GM12874 (cell line): ENCODE results near the gene OR7D4.

Source experiments
- TF ChIP-seq, protein P1 (sequence below): IDR thresholded peaks from 2 replicates; pipeline ENCODE4 v1.5.1; 2011; ENCODE audit warnings: low read depth, mild to moderate bottlenecking, control low read depth, low read length, moderate library complexity; ENCODE audit not compliant: insufficient read depth

OR7D4 gene

DNA sequence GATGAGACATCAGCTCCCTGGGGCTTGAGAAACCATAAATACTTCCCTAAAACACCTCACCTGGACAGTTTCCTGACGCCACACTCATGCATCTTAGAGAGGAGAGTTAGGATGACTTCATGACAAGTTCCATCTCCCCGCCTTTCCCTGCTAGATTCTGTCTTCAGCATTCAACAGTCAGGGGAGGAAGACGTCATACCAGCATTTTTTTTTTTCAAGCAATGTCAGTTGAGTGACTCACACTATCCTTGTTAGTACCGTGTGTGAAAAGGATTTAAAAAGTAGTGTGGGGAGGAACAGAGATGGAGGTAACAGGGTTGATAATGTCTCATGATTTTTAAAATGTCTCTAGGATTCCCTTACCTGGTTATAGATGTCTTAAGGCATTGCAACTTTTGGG is 40.5 kb downstream of the OR7D4 start, which contains the start of gene OR7D2:
TSS of gene OR7D2 (plus strand) at position 79 of the 400 bp plus-strand sequence. CDS start 6,803 bp downstream, outside the sequence.
- TF ChIP-seq, protein P1, sequence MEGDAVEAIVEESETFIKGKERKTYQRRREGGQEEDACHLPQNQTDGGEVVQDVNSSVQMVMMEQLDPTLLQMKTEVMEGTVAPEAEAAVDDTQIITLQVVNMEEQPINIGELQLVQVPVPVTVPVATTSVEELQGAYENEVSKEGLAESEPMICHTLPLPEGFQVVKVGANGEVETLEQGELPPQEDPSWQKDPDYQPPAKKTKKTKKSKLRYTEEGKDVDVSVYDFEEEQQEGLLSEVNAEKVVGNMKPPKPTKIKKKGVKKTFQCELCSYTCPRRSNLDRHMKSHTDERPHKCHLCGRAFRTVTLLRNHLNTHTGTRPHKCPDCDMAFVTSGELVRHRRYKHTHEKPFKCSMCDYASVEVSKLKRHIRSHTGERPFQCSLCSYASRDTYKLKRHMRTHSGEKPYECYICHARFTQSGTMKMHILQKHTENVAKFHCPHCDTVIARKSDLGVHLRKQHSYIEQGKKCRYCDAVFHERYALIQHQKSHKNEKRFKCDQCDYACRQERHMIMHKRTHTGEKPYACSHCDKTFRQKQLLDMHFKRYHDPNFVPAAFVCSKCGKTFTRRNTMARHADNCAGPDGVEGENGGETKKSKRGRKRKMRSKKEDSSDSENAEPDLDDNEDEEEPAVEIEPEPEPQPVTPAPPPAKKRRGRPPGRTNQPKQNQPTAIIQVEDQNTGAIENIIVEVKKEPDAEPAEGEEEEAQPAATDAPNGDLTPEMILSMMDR = no peak

DNA sequence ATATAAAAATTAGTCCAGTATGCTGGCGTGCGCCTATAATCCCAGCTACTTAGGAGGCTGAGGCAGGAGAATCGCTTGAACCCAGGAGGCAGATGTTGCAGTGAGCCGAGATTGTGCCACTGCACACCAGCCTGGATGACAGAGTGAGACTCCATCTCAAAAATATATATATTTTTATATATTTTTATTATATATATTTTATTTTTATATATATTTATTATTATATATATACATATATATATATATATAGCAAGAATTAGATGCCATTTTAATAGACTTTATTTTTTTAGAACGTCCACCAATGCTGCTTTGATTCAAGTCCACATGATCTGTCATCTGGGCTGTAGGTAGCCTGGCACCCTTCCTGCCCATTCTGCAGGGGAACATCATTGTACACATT is 44.1 kb downstream of the OR7D4 start:
- TF ChIP-seq, protein P1 = no peak

DNA sequence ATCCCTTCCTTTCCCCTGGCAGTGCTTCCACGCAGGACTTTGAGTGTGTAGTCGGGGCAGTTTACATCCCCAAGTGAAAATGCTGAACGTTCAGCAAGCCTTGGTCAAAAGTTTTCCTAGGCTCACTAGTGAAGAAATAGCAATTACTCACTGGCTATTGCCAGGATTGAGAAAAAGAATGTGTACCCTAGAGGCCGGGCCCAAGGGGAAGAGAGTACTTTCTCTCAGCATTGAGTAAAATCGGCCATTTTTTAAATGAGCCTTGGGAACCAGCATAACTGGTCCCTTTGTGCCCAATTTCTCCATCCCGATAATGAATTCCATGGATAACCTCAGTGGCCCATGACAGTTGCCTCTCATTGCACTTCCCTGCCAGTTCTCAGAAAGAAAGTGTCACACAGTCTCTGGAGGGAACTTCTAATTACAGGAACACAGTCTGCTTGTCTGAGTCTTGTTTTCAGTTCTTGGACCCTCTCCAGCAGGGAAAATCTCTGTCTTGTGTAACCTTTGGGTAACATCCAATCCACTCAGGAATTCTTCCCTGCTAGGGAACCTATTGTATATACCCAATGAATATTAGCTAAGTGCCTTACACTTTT is 47.9 kb downstream of the OR7D4 start:
- TF ChIP-seq, protein P1 = no peak

GRCh38 chr19:9166846-9167245 is 52.5 kb downstream of the OR7D4 start:
- TF ChIP-seq, protein P1 = no peak

- TF ChIP-seq, protein P1 = no peak
Observed at GRCh38 chr19:9165261-9165660, 54.1 kb downstream of the OR7D4 start.

GRCh38 chr19:9161427-9161826 is 58.0 kb downstream of the OR7D4 start:
- TF ChIP-seq, protein P1 = no peak
